ENCODE data around the gene MYO15B. TPM values are rescaled to one million over a fixed set of nuclear protein-coding genes. Genes with fewer than 3 reads are reported as not detected.
"Not testable (repeated sequence)": the region's sequence is repeated elsewhere in the genome, so short reads cannot be mapped to it uniquely, and the experiment has no call there.

Gene MYO15B
- total RNA-seq, 1 donor from 2014 or later = 336 TPM

DNA sequence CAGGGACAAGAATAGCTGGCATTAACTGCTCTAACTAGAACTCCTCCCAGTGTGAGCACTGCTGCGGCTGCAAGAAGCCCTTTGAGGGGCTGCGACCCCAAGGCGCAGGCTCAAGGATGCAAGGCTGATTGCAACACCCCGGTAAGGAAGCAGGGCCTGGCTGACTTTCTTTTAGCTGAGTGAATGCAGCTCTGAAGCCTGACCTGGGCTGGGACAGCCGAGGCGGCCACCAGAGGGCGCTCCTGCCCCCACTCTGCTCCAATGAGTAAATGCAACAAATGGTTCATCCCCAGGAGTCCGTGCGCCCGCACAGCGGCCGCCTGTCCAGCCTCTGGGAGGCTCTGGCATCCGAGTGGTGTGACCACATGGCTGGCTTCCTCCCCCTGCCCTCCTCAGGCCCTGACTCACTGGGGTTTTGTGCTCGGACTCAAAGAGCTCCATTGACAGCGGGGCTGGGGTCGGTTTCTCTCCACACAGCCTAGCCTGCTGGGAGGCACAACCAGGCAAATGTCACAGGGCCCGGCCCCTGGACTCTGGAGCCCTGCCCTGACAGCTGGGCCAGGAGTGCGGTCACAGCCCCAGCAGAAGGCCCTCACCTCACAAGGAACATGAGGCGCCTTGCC is 45.4 kb downstream of the MYO15B start, which contains the start of gene SMIM5:
SMIM5 (plus strand) TSS at position 572 of the 623 bp plus-strand sequence. CDS start 6,768 bp downstream, outside the sequence.
- ATAC-seq = peak; percentile 88
- DNase-seq (ENCODE audit: low spot score) = peak; percentile 94
- intact Hi-C loops (cut with DNase I) = loop anchor here (5.0 kb wide), 1 partner anchor 114 kb away; no protein-coding TSS in a partner anchor

DNA sequence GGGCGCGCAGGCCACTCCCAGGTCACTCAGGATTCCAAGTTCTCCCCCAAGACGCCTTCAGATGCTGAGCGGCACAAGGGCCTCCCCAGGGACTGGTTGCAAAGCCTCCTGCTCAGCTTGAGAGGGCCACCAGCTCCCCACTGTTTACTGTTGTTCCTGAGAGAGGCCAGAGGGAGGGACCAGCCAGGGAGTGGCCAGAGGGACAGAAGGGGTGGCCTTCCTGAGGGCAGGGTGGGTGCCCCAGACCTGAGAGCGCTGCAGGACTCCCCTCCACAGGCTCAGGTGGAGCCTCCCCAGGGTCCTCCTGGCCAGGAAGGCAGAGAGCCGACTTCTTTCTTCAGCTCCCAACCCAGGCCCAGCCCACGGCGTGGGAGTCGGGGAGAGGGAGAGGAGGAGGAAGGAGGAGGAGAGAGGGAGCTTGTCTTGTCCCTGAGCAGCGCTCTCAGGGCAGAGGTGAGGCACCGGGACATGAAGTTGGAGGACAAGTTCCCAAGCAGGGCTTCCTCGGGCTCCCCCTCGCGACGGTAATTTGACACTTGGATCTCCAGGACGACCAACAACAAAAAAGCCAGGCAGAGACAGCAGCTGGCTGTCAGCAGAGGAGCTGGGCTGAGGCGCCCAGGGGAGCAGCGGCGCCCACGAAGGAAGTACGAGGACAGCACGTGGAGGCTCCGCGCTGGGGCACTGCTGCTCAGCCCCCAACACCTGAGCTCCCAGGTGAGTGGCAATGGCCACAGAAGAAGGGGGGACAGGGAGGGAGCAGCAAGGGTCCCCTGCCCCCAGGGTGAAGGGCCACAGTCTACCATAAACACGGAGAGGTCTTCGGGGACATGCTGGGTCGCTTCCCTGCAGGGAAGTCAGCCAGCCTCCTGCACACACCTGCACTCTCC is 46.1 kb downstream of the MYO15B start:
- peak; percentile 94 for DNase-seq (ENCODE audit: low spot score)
- intact Hi-C loops (cut with DNase I) = loop anchor here (5.0 kb wide), 1 partner anchor 114 kb away; no protein-coding TSS in a partner anchor
- peak; percentile 84 for ATAC-seq

DNA sequence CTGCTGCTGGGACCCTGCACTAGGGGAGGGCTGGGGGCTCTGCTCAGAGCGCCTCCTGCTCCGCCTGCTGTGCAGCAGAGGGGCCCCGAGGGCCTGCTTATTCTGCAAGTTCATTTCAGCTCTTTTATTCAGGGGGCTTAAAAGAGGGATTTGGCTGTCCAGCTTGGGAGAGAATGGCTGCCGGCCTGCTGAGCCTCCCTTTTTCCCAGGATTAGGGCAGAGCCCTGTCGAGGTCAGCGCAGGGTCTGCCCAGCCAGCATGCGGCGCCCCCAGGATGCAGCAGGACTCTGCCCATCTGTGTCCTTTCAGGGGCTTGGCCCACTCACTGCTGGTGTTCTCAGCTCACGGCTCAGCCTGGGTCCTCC is 46.8 kb downstream of the MYO15B start:
- DNase-seq (ENCODE audit: low spot score) (no peak), ATAC-seq (no peak)
- intact Hi-C loops (cut with DNase I) = loop anchor here (5.0 kb wide), 1 partner anchor 113 kb away; no protein-coding TSS in a partner anchor

DNA sequence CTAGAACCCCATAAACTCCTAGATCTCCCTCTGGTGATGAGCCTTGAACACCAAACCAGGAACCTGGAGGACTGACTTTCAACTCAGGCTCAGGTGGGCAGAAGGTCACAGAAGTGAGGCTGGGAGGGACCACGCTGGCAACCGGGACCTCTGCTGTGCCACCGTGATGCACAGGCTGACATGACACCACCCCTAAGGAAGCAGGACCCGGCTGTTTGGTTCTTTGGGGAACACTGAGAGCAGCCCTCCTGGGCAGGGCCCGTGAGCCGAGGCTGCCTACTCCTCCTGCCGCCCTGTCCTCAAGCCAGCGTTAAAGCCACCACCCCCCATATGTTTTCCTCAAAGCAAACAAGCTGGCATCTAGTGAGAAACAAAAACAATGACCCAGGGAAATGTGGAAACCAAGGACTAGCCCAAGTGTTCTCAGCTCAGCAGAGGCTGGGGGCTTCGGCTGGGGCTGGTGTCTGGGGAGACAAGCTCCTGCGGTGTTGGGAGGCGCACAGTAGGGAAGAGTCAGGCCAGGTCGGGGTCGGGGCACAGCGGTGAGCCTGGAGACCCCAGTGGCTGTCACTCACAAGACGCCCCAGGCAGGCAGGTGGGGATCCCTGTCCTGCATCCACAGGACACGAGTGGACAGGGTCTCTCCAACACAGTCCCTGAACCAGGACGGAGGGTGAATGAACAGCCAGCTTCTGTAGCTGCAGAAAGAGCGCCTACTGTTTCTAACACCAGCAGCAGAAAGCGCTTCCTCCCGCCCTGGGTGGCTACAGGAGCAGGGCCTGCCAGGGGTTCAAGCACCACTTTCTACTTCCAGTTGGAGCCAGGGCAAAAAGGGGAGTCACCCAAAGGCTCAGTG is 47.4 kb downstream of the MYO15B start:
- intact Hi-C loops (cut with DNase I) = loop anchor here (5.0 kb wide), 1 partner anchor 112 kb away; no protein-coding TSS in a partner anchor
- ATAC-seq (no peak), DNase-seq (ENCODE audit: low spot score) (no peak)

DNA sequence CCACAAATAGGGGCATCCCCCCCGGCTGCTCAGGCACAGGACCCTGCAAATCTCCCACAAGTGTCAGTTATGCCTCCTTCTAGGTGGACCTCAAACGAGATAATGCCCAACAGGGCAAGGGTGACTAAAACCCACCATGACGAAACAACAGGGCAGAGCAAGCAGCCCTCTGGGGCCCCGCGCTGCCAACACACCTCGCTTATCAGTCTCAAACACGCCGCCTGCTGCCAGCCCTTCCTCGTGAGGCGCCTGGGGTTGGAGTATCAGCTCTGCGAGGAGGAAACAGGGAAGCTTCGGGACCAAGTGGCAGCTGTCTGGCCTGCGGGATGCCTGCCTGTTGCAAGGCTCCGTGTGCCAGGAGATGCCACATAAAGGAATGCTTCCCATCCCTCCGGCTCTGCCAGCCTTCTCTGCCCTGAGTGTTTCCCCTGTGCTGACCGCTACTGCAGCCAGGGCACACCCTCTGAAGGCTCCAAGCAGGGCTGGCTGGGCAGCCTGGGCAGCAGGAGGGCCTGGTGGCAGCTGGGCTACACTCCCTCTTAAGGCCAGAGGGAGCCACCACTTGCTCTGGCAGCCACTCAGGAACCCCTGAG is 48.1 kb downstream of the MYO15B start:
- DNase-seq (ENCODE audit: low spot score) (no peak), ATAC-seq (no peak)

DNA sequence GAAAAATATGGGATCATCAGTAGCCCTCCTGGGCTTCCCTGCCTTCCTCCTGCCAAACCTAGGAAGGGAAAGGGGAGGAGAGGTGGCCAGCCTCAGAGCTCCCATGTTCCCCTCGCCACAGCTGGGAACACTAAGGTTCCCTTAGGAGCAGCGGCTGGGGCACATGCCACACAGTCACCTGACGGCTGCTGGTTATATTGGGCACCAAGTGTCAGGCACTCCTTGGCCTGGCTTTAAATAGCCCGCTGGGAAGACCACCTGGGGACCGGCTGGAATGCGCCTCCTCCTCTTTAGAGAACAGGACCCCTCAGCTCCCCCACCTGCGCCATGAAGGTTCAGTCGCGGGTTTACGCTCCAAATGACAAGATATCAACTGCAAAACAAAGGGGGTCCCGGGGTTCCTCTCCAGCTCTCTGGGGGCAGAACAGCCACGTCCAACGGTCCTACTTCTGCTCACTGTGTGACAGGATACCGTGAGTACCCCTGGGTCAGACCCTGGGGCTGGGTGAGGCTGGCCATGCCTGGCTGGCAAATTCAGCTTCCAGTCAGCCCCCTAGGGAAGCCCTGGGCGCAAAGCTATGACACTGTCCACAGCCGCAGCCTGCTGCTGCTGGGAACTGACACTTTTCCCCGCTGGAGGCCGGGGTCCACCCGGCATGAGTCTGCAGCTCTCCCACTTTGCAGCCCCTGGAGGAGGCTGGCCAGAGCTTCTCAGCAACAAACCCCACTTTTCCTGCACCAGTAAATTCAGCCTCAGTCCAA is 49.0 kb downstream of the MYO15B start:
- intact Hi-C loops (cut with DNase I) = no loop called here
- ATAC-seq = no peak
- no peak for DNase-seq (ENCODE audit: low spot score)

More for the DNA sequence above, 48.1 kb downstream of the MYO15B start:
- intact Hi-C loops (cut with DNase I) = no loop called here

DNA sequence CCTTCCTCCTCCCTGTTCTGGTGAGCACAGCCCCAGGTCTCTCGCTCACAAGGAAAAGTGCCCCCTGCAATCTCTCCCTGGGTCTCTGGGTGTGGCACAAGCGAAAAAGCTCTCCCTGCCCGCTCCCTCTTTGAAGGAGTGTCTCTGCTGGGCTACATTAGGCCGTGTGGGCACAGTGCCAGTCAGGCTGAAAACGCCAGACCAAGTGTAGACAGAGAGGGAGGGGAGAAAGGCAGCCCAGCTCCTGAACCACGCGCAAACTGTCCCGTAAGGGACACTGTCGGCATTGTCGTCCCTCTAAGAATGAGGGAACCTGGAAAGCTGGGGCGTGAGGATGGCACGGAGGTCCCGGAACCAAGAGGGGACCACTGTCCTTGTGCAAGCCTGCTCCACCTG is 49.5 kb downstream of the MYO15B start:
- no peak for DNase-seq (ENCODE audit: low spot score)

DNA sequence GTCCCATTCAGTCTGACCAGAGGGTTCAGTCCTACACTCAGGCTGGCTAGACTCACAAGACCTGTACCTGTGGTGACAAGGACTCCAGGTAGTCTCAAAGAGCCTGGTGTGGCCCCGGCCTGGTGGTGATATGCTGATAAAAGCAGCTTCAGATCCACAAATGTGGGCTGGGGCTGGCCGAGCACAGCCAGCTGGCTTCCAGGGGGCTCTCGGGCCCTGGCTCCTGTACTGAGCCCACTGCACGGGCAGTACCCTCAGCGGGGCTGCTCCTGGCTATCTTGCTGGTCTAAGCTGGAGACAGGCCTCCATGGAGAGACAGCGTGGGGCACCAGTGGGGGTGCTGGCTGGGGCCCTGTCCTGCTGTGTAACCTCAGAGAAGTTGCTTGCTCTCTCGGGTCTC is 50.0 kb downstream of the MYO15B start:
- intact Hi-C loops (cut with DNase I) = no loop called here
- no peak for ATAC-seq
- no peak for DNase-seq (ENCODE audit: low spot score)

More for the DNA sequence above, 49.5 kb downstream of the MYO15B start:
- intact Hi-C loops (cut with DNase I) = no loop called here
- no peak for ATAC-seq

DNA sequence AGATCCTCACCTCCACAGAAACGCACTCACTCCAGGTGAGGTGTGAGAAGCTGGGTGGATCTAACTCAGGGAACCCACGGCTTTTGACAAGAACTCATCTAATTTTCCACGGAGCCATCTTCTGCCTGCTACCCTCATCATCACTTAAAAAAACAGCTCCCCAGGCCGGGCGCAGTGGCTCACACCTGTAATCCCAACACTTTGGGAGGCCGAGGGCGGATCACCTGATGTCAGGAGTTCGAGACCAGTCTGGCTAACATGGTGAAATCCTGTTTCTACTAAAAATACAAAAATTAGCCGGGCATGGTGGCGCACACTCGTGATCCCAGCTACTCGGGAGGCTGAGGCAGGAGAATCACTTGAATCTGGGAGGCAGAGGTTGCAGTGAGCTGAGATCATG is 50.4 kb downstream of the MYO15B start:
- intact Hi-C loops (cut with DNase I); ATAC-seq; DNase-seq (ENCODE audit: low spot score): not testable (repeated sequence)

DNA sequence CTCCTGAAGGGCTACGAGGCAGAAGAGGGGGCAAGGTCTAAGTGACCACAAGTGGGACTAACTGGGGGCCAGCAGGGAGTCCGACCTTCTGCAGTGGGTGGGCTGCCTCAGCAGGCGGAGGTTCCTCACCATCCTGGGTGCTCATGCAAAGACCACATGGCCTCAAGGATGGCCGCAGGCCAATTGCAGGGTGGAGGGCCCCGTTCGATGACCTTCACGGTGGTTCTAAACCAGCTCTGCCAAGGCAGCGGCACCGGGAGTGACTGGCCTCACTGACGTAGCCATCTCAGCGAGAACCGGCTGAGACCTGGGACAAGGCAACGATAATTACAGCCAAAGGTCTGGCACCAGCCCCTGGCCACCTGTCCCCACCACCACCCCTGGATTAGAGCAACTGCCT is 51.3 kb downstream of the MYO15B start:
- DNase-seq (ENCODE audit: low spot score) (no peak), ATAC-seq (no peak)
- intact Hi-C loops (cut with DNase I) = no loop called here

DNA sequence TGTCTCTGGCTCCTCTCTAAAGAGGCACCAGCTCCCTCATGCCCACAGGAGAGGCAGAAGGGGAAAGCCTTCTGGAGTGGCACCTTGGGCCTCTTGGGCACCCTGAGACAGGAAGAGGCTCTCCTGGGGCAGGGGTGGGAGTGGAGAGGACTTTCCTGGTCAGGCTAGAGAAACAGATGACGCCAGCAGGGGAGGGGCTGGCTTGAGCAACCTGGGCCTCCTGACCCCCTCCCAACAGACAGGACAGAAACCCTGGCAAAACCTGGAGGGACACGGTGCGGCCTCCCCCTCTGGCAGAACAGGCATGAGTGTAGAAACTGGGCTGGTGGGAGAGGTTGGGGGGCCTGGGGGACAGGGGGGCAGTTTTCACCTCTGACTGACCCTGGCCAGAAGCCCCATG is 51.7 kb downstream of the MYO15B start:
- no peak for ATAC-seq
- DNase-seq (ENCODE audit: low spot score) = no peak
- intact Hi-C loops (cut with DNase I) = no loop called here

DNA sequence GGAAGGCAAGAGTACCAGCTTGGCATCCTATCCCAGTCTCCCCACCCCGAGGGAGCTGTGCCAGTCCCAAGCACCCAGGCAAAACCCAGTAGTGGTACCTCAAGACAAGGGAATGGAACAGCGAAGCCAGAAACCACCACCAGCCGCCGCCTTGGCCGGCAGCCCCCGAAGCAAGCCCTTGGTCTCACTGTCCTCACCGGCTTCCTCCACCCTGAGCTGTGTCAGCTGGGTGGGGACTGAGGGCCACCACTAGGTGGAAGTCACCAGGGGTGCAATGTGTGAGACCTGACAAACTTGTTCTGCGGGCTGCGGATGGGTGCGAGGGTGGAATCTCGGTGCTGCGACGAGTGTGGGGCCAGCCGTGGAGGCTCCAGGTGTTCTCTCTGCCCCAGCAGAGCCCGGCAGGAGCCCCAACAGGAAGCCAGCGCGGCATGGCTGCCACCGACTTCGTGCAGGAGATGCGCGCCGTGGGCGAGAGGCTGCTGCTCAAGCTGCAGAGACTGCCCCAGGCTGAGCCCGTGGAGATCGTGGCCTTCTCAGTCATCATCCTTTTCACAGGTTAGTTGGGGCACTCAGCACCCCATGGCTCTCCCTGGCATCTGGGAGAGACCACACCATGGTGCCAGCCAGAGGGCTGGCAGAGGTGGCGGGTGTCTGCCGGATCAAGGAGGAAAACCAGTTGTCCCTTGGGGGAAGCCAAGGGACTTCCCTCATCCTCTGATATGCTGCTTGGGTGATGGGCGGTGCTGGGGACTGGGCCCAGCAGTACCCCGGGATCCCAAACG is 52.4 kb downstream of the MYO15B start:
- intact Hi-C loops (cut with DNase I) = no loop called here
- ATAC-seq = no peak
- no peak for DNase-seq (ENCODE audit: low spot score)

DNA sequence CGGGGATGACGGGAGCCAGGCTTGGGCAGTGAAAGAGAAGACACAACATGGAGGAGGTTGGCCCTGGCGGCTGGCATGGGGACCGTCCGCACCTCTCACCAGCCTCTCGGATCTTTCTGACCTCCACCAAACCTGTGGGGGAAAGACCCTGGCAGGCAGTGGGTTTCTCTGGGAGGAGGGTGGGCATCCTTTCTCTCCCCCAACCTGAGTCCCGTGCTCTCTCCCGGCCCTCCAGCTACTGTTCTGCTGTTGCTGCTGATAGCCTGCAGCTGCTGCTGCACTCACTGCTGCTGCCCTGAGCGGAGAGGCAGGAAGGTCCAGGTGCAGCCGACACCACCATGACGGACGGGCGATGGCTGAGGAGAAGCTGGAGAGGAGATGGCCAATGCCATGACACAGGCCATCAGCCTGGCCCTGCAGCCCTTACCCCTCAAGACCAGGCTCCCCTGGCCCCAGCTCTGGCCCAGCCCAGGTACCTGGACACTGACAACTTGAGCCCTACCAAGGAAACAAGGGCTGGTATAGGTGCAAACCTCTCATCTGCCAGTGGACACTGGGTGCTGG is 53.0 kb downstream of the MYO15B start:
- no peak for DNase-seq (ENCODE audit: low spot score)
- intact Hi-C loops (cut with DNase I) = no loop called here
- ATAC-seq = no peak

DNA sequence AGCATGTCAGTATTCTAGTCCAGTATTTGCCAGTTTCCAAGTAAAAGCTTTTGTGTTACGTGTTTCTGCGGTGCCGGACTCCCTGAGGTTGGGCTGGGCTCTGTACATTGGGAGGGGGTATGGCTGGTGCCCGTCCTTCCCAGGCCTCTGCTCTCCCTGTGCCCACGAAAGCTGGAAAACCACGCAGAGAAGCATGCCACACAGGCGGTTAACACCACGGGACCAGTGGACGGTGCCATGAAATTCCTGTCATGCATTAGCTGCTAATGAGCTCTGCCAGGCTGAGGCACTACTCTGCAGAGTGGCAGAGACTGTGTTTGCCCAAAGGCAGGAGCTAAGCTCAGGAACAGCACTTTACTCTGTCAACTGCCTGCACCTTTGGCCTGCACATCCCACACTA is 53.7 kb downstream of the MYO15B start:
- no peak for DNase-seq (ENCODE audit: low spot score)
- intact Hi-C loops (cut with DNase I) = no loop called here
- ATAC-seq = no peak

DNA sequence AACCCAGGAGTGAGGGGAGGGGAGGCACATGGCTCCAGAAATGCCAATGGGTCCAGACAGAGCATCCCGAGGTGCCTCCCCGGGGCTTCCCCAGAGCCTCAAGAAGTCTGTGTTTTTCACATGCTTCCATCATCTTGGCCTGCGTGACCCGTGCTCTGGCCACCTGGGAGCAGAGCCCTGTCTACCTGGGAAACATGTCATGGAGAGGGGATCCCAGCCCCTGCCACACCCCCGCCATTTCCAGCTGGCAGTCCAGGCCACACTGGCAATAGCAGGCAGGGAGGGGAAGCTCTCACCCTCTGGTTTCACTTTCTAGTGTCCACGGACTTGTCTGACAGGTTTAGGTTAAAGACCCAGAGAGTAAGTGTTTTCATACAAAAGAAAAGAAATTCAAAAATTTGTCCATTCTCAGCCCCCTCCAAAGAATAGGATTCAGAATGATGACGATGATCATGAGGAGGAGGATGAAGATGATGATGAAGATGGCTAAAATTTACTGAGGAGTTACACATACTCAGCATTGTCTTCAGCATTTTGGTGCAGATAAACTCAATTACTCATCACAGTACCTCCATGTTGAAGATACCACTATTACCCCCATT is 54.7 kb downstream of the MYO15B start:
- ATAC-seq = no peak
- no peak for DNase-seq (ENCODE audit: low spot score)
- intact Hi-C loops (cut with DNase I) = no loop called here

DNA sequence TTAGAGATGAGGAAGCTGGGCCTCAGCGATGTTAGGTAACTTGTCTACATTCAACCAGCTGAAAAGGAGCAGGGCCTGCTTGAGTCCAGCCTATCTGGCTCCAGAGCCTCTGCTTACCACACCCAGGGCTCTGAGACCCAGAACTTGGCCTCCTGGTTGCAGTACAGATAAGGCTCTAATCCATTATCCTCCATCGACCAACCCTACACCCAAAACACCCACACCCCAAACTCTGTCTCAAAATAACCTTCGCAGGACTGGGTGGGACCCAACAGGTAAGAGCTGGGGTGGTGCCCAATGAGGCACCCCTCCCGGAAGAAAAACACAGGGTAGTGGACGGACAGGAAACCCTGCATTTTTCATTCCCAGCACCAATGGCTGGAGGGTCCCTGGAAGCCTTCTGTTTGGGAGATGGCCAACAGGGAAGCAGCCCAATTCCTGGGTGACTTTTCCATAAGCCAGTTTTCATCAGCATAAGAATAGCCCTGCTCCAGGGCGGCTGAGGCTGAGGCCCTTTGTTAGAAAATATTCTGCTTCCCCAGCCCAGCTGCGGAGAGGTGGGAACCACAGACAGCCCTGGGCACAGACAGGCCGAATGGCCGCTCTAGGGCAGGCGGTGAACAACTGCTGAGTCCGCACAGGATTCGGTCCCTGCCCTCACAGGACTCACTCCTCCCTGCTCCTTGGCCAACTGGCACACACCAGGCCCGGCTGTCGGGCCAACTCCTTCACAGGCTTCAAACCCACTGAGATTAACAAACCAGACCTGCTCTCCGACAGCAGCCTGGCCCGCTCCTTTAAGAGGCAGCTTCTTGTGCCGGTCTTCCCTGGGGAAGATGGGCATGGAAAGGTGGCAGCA is 55.4 kb downstream of the MYO15B start:
- intact Hi-C loops (cut with DNase I) = no loop called here
- no peak for DNase-seq (ENCODE audit: low spot score)
- no peak for ATAC-seq
